HepG2 (cell line): ENCODE measurements around the gene CACNB4. TPM values are rescaled to one million over a fixed set of nuclear protein-coding genes. Genes with fewer than 3 reads are reported as not detected.
A peak's percentile ranks its signal among the peaks of the same experiment; 100 is the strongest.

Source experiments
- ATAC-seq: fragments of 200-7000 bp; cut with Tn5 transposase; 3 replicates; pipeline ENCODE4 v1.9.1; 2020; ENCODE audit warnings: mild to moderate bottlenecking, moderate library complexity
- BruUV-seq: library from RNA; stranded (reverse); fragments of 400-500 nt; replicated peaks from 2 replicates; lab custom pipeline; 2021; lab: Mats Ljungman, UMichigan
- CTCF ChIA-PET: fragments of 300-600 bp; formaldehyde crosslinking; extraction: SDS; loops from one replicate; lab custom pipeline; 2021; ENCODE audit warnings: low total read pairs, inconsistent platforms, low intra/inter-chr PET ratio; lab: Yijun Ruan, JAX
- POLR2A ChIA-PET: fragments of 350-600 bp; sonication (Branson Sonifier 250); formaldehyde crosslinking; loops from one replicate; lab custom pipeline; 2020; ENCODE audit warnings: antibody characterized with exemption, inconsistent platforms; lab: Yijun Ruan, JAX
- DNase-seq: peaks from one replicate; pipeline ENCODE4 v3.0.0-alpha.2; 2015; ENCODE audit warnings: low spot score
- FAIRE-seq: peaks from 3 replicates; lab custom pipeline; 2011; peaks lifted over from hg19 to GRCh38; lab: Jason Lieb, UNC
- H2AFZ ChIP-seq: one replicate; pipeline ENCODE4 v1.6.1; 2011; ENCODE audit warnings: low read length, inconsistent platforms
- H3K27ac ChIP-seq: fragments of 300-600 bp; 3 replicates; pipeline ENCODE4 v1.8.0; 2011; ENCODE audit warnings: mixed run types, mild to moderate bottlenecking, mixed read lengths, low read length, inconsistent platforms; ENCODE audit not compliant: insufficient read depth; ENCODE audit errors: extremely low read length
- H3K27me3 ChIP-seq, 2 experiments: fragments of 200-600 bp in 1 of 2; 2 replicates in 1 of 2; 3 replicates in 1 of 2; pipeline versions ENCODE4 v1.6.0 to v1.8.0; 2011; ENCODE audit warnings: low read length in 2 of 2, mild to moderate bottlenecking in 2 of 2, moderate library complexity in 2 of 2, inconsistent platforms in 1 of 2; ENCODE audit not compliant: insufficient read depth in 2 of 2, control insufficient read depth in 1 of 2
- H3K36me3 ChIP-seq, 2 experiments: fragments of 200-600 bp in 1 of 2; replicated peaks in 1 of 2; 2 replicates in 1 of 2; 3 replicates in 1 of 2; pipeline versions ENCODE4 v1.5.1 to v1.8.0; 2011; ENCODE audit warnings: low read length in 2 of 2, inconsistent platforms in 1 of 2; ENCODE audit not compliant: insufficient read depth in 2 of 2, control insufficient read depth in 1 of 2
- H3K4me1 ChIP-seq: 2 replicates; pipeline ENCODE4 v1.5.1; 2012; ENCODE audit warnings: low read length, inconsistent platforms; ENCODE audit not compliant: insufficient read depth
- H3K4me2 ChIP-seq: 2 replicates; pipeline ENCODE4 v1.6.0; 2011; ENCODE audit warnings: low read depth, low read length, inconsistent platforms
- H3K4me3 ChIP-seq, 3 experiments: fragments of 200-600 bp in 1 of 3; sonication (generic), shearing (Covaris generic) in 1 of 3; replicated peaks in 1 of 3; 2 replicates each; pipeline ENCODE4 v1.5.1; 2011 to 2016; ENCODE audit warnings: low read length in 3 of 3, inconsistent platforms in 2 of 3, low read depth in 2 of 3, mild to moderate bottlenecking in 2 of 3, control low read depth in 1 of 3, mixed read lengths in 1 of 3; ENCODE audit not compliant: insufficient read depth in 1 of 3
- H3K79me2 ChIP-seq: one replicate; pipeline ENCODE4 v1.6.1; 2011; ENCODE audit warnings: low read length, inconsistent platforms; ENCODE audit not compliant: insufficient read depth
- H3K9ac ChIP-seq: 2 replicates; pipeline ENCODE4 v1.6.0; 2011; ENCODE audit warnings: mild to moderate bottlenecking, low read depth, low read length, inconsistent platforms; ENCODE audit not compliant: insufficient read depth
- H3K9me3 ChIP-seq: 2 replicates; pipeline ENCODE4 v1.5.1; 2012; ENCODE audit warnings: mild to moderate bottlenecking, low read length
- H4K20me1 ChIP-seq: 2 replicates; pipeline ENCODE4 v1.6.0; 2011; ENCODE audit warnings: inconsistent platforms, mild to moderate bottlenecking, low read length, moderate library complexity; ENCODE audit not compliant: insufficient read depth
- AHR ChIP-seq: IDR thresholded peaks from 2 replicates; pipeline ENCODE4 v1.6.1; 2018; ENCODE audit warnings: missing genetic modification reagents, missing compliant biosample characterization
- BRCA1 ChIP-seq: sonication (generic); formaldehyde crosslinking; IDR thresholded peaks from 2 replicates; pipeline ENCODE4 v1.4.0; 2020; ENCODE audit warnings: missing genetic modification reagents
- CEBPG ChIP-seq: IDR thresholded peaks from 2 replicates; pipeline ENCODE4 v1.6.1; 2016
- FOXM1 ChIP-seq: sonication (generic); formaldehyde crosslinking; IDR thresholded peaks from 2 replicates; pipeline ENCODE4 v1.5.0; 2020; ENCODE audit warnings: missing genetic modification reagents
- HNF4A ChIP-seq: sonication (generic); formaldehyde crosslinking; IDR thresholded peaks from 2 replicates; pipeline ENCODE4 v1.4.0; 2020; ENCODE audit warnings: missing genetic modification reagents
- RELA ChIP-seq: sonication (generic); formaldehyde crosslinking; IDR thresholded peaks from 2 replicates; pipeline ENCODE4 v1.4.0; 2020; ENCODE audit warnings: missing genetic modification reagents
- U2AF1 ChIP-seq: fragments of 200-400 bp; formaldehyde crosslinking; optimal IDR thresholded peaks from 2 replicates; pipeline ENCODE3; 2017; ENCODE audit warnings: mild to moderate bottlenecking, low read depth, low read length
- ZNF143 ChIP-seq: sonication (generic); formaldehyde crosslinking; IDR thresholded peaks from 2 replicates; pipeline ENCODE4 v1.4.0; 2020; ENCODE audit warnings: missing genetic modification reagents
- ZNF337 ChIP-seq: sonication (generic); formaldehyde crosslinking; IDR thresholded peaks from 2 replicates; pipeline ENCODE4 v1.5.1; 2020; ENCODE audit warnings: missing genetic modification reagents, low read depth, mild to moderate bottlenecking, borderline replicate concordance
- ZNF672 ChIP-seq: sonication (generic); formaldehyde crosslinking; IDR thresholded peaks from 2 replicates; pipeline ENCODE4 v1.8.1; 2022; ENCODE audit warnings: missing genetic modification reagents
- ZSCAN20 ChIP-seq: sonication (generic); formaldehyde crosslinking; IDR thresholded peaks from 2 replicates; pipeline ENCODE4 v1.4.0; 2020; ENCODE audit warnings: missing genetic modification reagents, mild to moderate bottlenecking, borderline replicate concordance
- whole genome bisulfite sequencing: methylation state at CpG from one replicate; pipeline ENCODE4 v1.1.6; 2017; ENCODE audit warnings: low lambda C conversion rate; 5-methylcytosine and 5-hydroxymethylcytosine counted together
- in situ Hi-C: cut with HindIII; loops from 2 replicates; pipeline ENCODE4 v1.10.0; 2017; ENCODE audit warnings: low pct_unique_long_range_greater_than_20kb; ENCODE audit not compliant: extremely low pct_ligation_motif_present
- intact Hi-C: fragments of 100-400 bp; cut with micrococcal nuclease; formaldehyde crosslinking; loops from one replicate; pipeline ENCODE4 v1.10.0; 2022; ENCODE audit not compliant: unreplicated experiment
- polyA plus RNA-seq, 8 experiments: library from polyadenylated mRNA; depleted of rRNA in 3 of 8; stranded (reverse) in 7 of 8; unstranded in 1 of 8; fragments of >200 nt; fragmentation: Illumina TruSeq in 4 of 8; extraction: Trizol in 4 of 8; gene quantifications; 2 replicates each; pipeline versions ENCODE4 v1.2.1 to v1.2.3, GENCODE V29; 2011 to 2016; ENCODE audit warnings: low read depth in 4 of 8, missing spikeins in 1 of 8, mixed read lengths in 1 of 8; ENCODE audit not compliant: insufficient read depth in 1 of 8
- total RNA-seq, 5 experiments: library from RNA; depleted of rRNA; stranded (reverse); fragments of >200 nt; fragmentation: Illumina TruSeq; extraction: Trizol; gene quantifications; 2 replicates each; pipeline ENCODE4 v1.2.3, GENCODE V29; 2016; ENCODE audit warnings: low read depth in 1 of 5
- TF ChIP-seq, protein P1 (sequence below): sonication (generic); formaldehyde crosslinking; IDR thresholded peaks from 2 replicates; pipeline ENCODE4 v1.8.1; 2023; ENCODE audit warnings: mild to moderate bottlenecking, moderate library complexity, missing genetic modification reagents
- TF ChIP-seq, protein P2 (sequence below): sonication (generic); formaldehyde crosslinking; conservative IDR thresholded peaks from 2 replicates; pipeline ENCODE4 v1.8.1; 2023; ENCODE audit warnings: missing genetic modification reagents
- TF ChIP-seq, protein P3 (sequence below): sonication (generic); formaldehyde crosslinking; conservative IDR thresholded peaks from 2 replicates; pipeline ENCODE4 v1.8.0; 2022; ENCODE audit warnings: mild to moderate bottlenecking, moderate library complexity, missing genetic modification reagents

The CACNB4 gene
- total and polyA plus RNA-seq, 2 of the 13 experiments (the other 11 are each of a cell fraction or from before 2014, with no cell fraction given) = 5.1 to 14.3 TPM

DNA sequence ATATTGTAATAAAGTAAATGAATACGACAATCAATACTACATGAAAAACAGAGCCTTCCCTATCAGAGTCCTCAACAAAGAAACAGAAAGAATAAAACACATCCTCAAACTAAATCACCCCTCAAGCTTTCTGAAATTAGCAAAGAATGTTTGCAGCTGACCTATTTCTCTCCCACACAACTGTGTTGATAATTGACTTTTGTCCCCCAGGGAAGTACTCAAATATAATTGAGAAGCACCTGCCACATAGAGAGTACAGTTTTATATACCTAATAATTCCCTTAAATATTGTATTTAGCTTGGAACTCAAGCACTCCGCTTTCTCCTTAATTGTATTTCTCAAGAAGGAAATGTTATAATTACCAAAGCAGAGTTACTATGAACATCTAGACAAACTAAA, 12.6 kb downstream of the CACNB4 start:
- TF ChIP-seq AHR (no peak), BRCA1 (CRISPR knock-in tag) (no peak), ZSCAN20 (no peak), U2AF1 (no peak), FOXM1 (CRISPR knock-in tag) (no peak), RELA (CRISPR knock-in tag) (no peak), ZNF672 (no peak), ZNF337 (CRISPR knock-in tag) (no peak)
- TF ChIP-seq, protein P1, sequence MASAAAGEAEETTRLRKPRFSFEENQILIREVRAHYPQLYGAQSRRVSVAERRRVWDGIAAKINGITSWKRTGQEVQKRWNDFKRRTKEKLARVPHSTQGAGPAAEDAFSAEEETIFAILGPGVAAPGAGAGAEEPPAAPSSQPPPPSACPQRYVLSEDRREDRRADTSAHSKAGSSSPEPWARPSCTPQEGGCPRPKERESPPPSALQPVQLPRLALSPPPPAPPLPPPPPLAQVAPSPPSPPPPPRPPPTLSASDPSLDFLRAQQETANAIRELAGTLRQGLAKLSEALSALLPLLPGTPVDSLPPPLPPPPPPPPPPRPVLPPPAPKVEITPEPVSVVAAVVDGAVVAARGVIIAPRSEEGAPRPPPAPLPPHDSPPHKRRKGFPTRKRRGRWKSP (CRISPR knock-in tag) = no peak
- CTCF ChIA-PET = no interaction called here
- POLR2A ChIA-PET = no interaction called here

DNA sequence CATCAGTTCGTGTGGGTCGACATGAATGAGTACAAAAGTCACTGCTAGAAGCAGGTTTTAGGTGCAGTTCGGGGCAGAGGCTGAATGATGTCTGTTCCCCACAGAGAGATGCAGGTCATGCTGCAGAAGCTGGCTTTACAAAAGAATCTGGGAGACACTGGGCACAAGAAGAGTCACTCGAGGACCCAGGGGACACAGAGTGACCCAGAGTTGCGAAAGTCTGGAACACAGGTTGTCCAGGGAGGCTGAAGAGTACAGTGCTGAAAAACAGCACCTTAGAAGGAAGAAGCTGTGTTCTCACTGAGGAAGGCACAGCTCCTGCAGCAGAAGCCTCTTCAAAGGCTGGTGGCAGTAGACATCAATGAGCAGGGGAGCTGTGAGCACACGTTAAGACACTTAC, 14.8 kb downstream of the CACNB4 start:
- Histone ChIP-seq H3K27me3 (peaks cover 0 to 23% of the 10 kb centered on the region in 2 experiments; a peak in 3 of 5 replicates), H2AFZ (no peak overlapping the region), H3K27ac (no peak overlapping the region), H3K4me2 (no peak overlapping the region), H3K36me3 (no peaks in the 10 kb centered on the region), H3K9me3 (no peaks in the 10 kb centered on the region), H3K9ac (no peak overlapping the region), H3K4me3 (no peak overlapping the region), H3K4me1 (peaks cover 7% of the 10 kb centered on the region; the same call in 1 of the 2 replicates), H3K79me2 (no peaks in the 10 kb centered on the region), H4K20me1 (no peaks in the 10 kb centered on the region)
- CTCF ChIA-PET = no interaction called here
- no peak for TF ChIP-seq ZNF143
- TF ChIP-seq CEBPG = peak; percentile 21; the same call in 1 of the 2 replicates
- no peak for TF ChIP-seq HNF4A
- TF ChIP-seq, protein P2, sequence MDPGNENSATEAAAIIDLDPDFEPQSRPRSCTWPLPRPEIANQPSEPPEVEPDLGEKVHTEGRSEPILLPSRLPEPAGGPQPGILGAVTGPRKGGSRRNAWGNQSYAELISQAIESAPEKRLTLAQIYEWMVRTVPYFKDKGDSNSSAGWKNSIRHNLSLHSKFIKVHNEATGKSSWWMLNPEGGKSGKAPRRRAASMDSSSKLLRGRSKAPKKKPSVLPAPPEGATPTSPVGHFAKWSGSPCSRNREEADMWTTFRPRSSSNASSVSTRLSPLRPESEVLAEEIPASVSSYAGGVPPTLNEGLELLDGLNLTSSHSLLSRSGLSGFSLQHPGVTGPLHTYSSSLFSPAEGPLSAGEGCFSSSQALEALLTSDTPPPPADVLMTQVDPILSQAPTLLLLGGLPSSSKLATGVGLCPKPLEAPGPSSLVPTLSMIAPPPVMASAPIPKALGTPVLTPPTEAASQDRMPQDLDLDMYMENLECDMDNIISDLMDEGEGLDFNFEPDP (CRISPR knock-in tag) = 0 out of 2 replicates have a peak, but pooled peaks have one; percentile 54
- TF ChIP-seq, protein P3, sequence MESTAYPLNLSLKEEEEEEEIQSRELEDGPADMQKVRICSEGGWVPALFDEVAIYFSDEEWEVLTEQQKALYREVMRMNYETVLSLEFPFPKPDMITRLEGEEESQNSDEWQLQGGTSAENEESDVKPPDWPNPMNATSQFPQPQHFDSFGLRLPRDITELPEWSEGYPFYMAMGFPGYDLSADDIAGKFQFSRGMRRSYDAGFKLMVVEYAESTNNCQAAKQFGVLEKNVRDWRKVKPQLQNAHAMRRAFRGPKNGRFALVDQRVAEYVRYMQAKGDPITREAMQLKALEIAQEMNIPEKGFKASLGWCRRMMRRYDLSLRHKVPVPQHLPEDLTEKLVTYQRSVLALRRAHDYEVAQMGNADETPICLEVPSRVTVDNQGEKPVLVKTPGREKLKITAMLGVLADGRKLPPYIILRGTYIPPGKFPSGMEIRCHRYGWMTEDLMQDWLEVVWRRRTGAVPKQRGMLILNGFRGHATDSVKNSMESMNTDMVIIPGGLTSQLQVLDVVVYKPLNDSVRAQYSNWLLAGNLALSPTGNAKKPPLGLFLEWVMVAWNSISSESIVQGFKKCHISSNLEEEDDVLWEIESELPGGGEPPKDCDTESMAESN (CRISPR knock-in tag) = no peak
- in situ Hi-C loops (no loop called here), intact Hi-C loops (no loop called here)
- DNase-seq (no peak), ATAC-seq (peak; percentile 65), FAIRE-seq (no peak)
- POLR2A ChIA-PET = no interaction called here
- WGBS = 5% methylated on average over 6 of the region's 6 CpGs
- no TSS peak for BruUV-seq

More for the DNA sequence above, 12.6 kb downstream of the CACNB4 start:
- Histone ChIP-seq H4K20me1 (no peaks in the 10 kb centered on the region), H3K27ac (no peak overlapping the region), H3K4me1 (peaks cover 7% of the 10 kb centered on the region; the same call in 1 of the 2 replicates), H3K9ac (no peak overlapping the region), H3K36me3 (no peaks in the 10 kb centered on the region), H3K27me3 (peaks cover 2 to 26% of the 10 kb centered on the region in 2 experiments; a peak in 3 of 5 replicates), H2AFZ (no peak overlapping the region), H3K4me3 (no peak overlapping the region), H3K79me2 (no peaks in the 10 kb centered on the region), H3K9me3 (no peaks in the 10 kb centered on the region), H3K4me2 (no peak overlapping the region)
- no TSS peak for BruUV-seq
- no peak for FAIRE-seq
- no peak for ATAC-seq
- in situ Hi-C loops (no loop called here), intact Hi-C loops (no loop called here)
- 47% methylated on average over 2 of the region's 2 CpGs for WGBS
- DNase-seq = no peak
